Tibial nerve (tissue), 4 donors: Measurements from ENCODE around the gene SFTA2. TPM values are rescaled to one million over a fixed set of nuclear protein-coding genes. Genes with fewer than 3 reads are reported as not detected.

ENCODE experiments used
- DNase-seq, 2 donors: peaks; one replicate each; pipeline ENCODE4 v3.0.0-alpha.2; 2019; ENCODE audit warnings: low spot score in 2 of 2
- H3K27ac ChIP-seq, 4 donors: fragments of 200-600 bp; sonication (generic) in 3 of 4; one replicate each; pipeline ENCODE4 v1.5.1; 2017 to 2019; ENCODE audit warnings: mild to moderate bottlenecking in 1 of 4
- H3K27me3 ChIP-seq, 2 donors: fragments of 200-600 bp; sonication (generic) in 1 of 2; one replicate each; pipeline versions ENCODE4 v1.5.1 to v1.6.0; 2017 to 2019
- H3K36me3 ChIP-seq, 3 donors: fragments of 200-600 bp; sonication (generic); one replicate each; pipeline ENCODE4 v1.5.1; 2018 to 2019
- H3K4me1 ChIP-seq, 4 donors: fragments of 200-600 bp; sonication (generic) in 3 of 4; one replicate each; pipeline ENCODE4 v1.5.1; 2017 to 2019
- H3K4me3 ChIP-seq, 4 donors: fragments of 200-600 bp; sonication (generic) in 3 of 4; one replicate each; pipeline ENCODE4 v1.5.1; 2017 to 2019; ENCODE audit warnings: mild to moderate bottlenecking in 1 of 4, moderate library complexity in 1 of 4
- H3K9me3 ChIP-seq, 4 donors: fragments of 200-600 bp; sonication (generic) in 3 of 4; one replicate each; pipeline ENCODE4 v1.5.1; 2017 to 2019
- CTCF ChIP-seq, 5 experiments: fragments of 200-600 bp in 3 of 5; fragments of 450-650 bp in 2 of 5; sonication (generic) in 3 of 5; IDR thresholded peaks; one replicate each; pipeline ENCODE4 v1.5.1; 2016 to 2019; ENCODE audit warnings: antibody characterized with exemption in 5 of 5, mild to moderate bottlenecking in 3 of 5, moderate library complexity in 2 of 5
- EP300 ChIP-seq, 2 donors: sonication (generic); formaldehyde crosslinking; IDR thresholded peaks; one replicate each; pipeline ENCODE4 v1.6.1; 2017; ENCODE audit warnings: antibody characterized with exemption in 2 of 2, mild to moderate bottlenecking in 1 of 2
- POLR2A ChIP-seq, 2 donors: fragments of 450-650 bp; IDR thresholded peaks; one replicate each; pipeline ENCODE4 v1.6.1; 2017; ENCODE audit warnings: antibody characterized with exemption in 2 of 2, mild to moderate bottlenecking in 2 of 2, moderate library complexity in 2 of 2
- WGBS, 2 donors: methylation state at CpG; one replicate each; pipeline ENCODE4 v1.1.5; 2018; 5-methylcytosine and 5-hydroxymethylcytosine counted together
- total RNA-seq, 4 donors: library from RNA; depleted of rRNA; stranded (reverse); fragments of >200 nt; gene quantifications; one replicate each; pipeline ENCODE4 v1.1.0, GENCODE V29; 2016

Gene SFTA2
- total RNA-seq, 4 donors from 2014 or later = not detected

- no peak overlapping the region for H3K4me3 ChIP-seq
- H3K27me3 ChIP-seq = no peaks in the 10 kb centered on the region
- peaks cover 0 to 94% (median 8%) of the 10 kb centered on the region in 3 donors for H3K36me3 ChIP-seq
- H3K9me3 ChIP-seq = no peaks in the 10 kb centered on the region
- TF ChIP-seq EP300 (IDR thresholded peaks at IDR 0.05) = no peak
- TF ChIP-seq POLR2A (IDR thresholded peaks at IDR 0.05) = no peak
- TF ChIP-seq CTCF (IDR thresholded peaks at IDR 0.05) = no peak
- H3K27ac ChIP-seq = no peak overlapping the region
- WGBS, 2 donors = 84 to 88% methylated on average over 3 of the region's 3 CpGs
- DNase-seq = no peak
- H3K4me1 ChIP-seq = peaks cover 0 to 12% (median 5%) of the 10 kb centered on the region in 4 donors
Measured at GRCh38 chr6:30894935-30895334, 37.0 kb downstream of the SFTA2 start.

- Histone ChIP-seq H3K4me3 (no peak overlapping the region), H3K36me3 (peaks cover 0 to 93% (median 11%) of the 10 kb centered on the region in 3 donors), H3K27ac (no peak overlapping the region), H3K9me3 (no peaks in the 10 kb centered on the region), H3K4me1 (peaks cover 0 to 17% (median 7%) of the 10 kb centered on the region in 4 donors), H3K27me3 (no peaks in the 10 kb centered on the region)
- DNase-seq = no peak
- TF ChIP-seq EP300 (IDR thresholded peaks at IDR 0.05) (no peak), POLR2A (IDR thresholded peaks at IDR 0.05) (no peak), CTCF (IDR thresholded peaks at IDR 0.05) (no peak)
- 81 to 90% methylated on average over 12 of the region's 12 CpGs for WGBS, 2 donors
Measured at GRCh38 chr6:30894381-30894780, 37.6 kb downstream of the SFTA2 start.

GRCh38 chr6:30893666-30894065, 38.3 kb downstream of the SFTA2 start:
- TF ChIP-seq EP300 (IDR thresholded peaks at IDR 0.05) (no peak), CTCF (IDR thresholded peaks at IDR 0.05) (no peak), POLR2A (IDR thresholded peaks at IDR 0.05) (no peak)
- WGBS, 2 donors = 84 to 88% methylated on average over 8 of the region's 8 CpGs
- peaks cover 0 to 91% (median 8%) of the 10 kb centered on the region in 3 donors for H3K36me3 ChIP-seq
- no peaks in the 10 kb centered on the region for H3K9me3 ChIP-seq
- no peaks in the 10 kb centered on the region for H3K27me3 ChIP-seq
- no peak for DNase-seq
- H3K4me3 ChIP-seq = no peak overlapping the region
- H3K4me1 ChIP-seq = peaks cover 0 to 24% (median 9%) of the 10 kb centered on the region in 4 donors
- no peak overlapping the region for H3K27ac ChIP-seq

- DNase-seq = no peak
- no peak overlapping the region for H3K4me3 ChIP-seq
- H3K27ac ChIP-seq = no peak overlapping the region
- 74 to 78% methylated on average over 8 to 16 of the region's 16 CpGs for WGBS, 2 donors
- no peaks in the 10 kb centered on the region for H3K9me3 ChIP-seq
- no peak for TF ChIP-seq EP300 (IDR thresholded peaks at IDR 0.05)
- no peaks in the 10 kb centered on the region for H3K27me3 ChIP-seq
- H3K36me3 ChIP-seq = peaks cover 0 to 85% (median 8%) of the 10 kb centered on the region in 3 donors
- H3K4me1 ChIP-seq = peaks cover 0 to 30% (median 11%) of the 10 kb centered on the region in 4 donors
Measured at GRCh38 chr6:30893001-30893591, 38.9 kb downstream of the SFTA2 start.

GRCh38 chr6:30891816-30892538, 40.0 kb downstream of the SFTA2 start:
- no peaks in the 10 kb centered on the region for H3K27me3 ChIP-seq
- 82 to 88% methylated on average over 15 to 21 of the region's 21 CpGs for WGBS, 2 donors
- TF ChIP-seq CTCF (IDR thresholded peaks at IDR 0.05) = no peak
- TF ChIP-seq POLR2A (IDR thresholded peaks at IDR 0.05) = no peak
- TF ChIP-seq EP300 (IDR thresholded peaks at IDR 0.05) = no peak
- no peak overlapping the region for H3K27ac ChIP-seq
- DNase-seq = no peak
- H3K9me3 ChIP-seq = no peaks in the 10 kb centered on the region
- peaks cover 0 to 74% (median 3%) of the 10 kb centered on the region in 3 donors for H3K36me3 ChIP-seq
- no peak overlapping the region for H3K4me3 ChIP-seq
- peaks cover 0 to 35% (median 18%) of the 10 kb centered on the region in 4 donors for H3K4me1 ChIP-seq
